T-helper 17 cell (primary cell): Measurements from ENCODE around the gene ADARB2. TPM values are rescaled to one million over a fixed set of nuclear protein-coding genes. Genes with fewer than 3 reads are reported as not detected.

Source experiments
- ATAC-seq: fragments of 150-1000 bp; cut with Tn5 transposase; 2 replicates; pipeline ENCODE4 v1.10.0; 2021; ENCODE audit warnings: mild to moderate bottlenecking, moderate library complexity
- DNase-seq, 3 donors: peaks; one replicate each; pipeline versions ENCODE4 v3.0.0 to v3.0.0-alpha.2; 2020 to 2021
- H3K9me3 ChIP-seq: one replicate; pipeline ENCODE4 v1.7.0; 2013; ENCODE audit warnings: low read length, mild to moderate bottlenecking; ENCODE audit not compliant: control insufficient read depth, poor library complexity, severe bottlenecking
- H3K27ac Mint-ChIP-seq: one replicate; pipeline ENCODE4 v1.8.0; 2022; ENCODE audit warnings: mild to moderate bottlenecking, moderate library complexity, mixed read lengths
- H3K27me3 Mint-ChIP-seq: one replicate; pipeline ENCODE4 v1.8.0; 2022; ENCODE audit warnings: mixed read lengths
- H3K36me3 Mint-ChIP-seq: one replicate; pipeline ENCODE4 v1.8.0; 2022; ENCODE audit warnings: low read depth, mixed read lengths
- H3K4me1 Mint-ChIP-seq: one replicate; pipeline ENCODE4 v1.8.0; 2022; ENCODE audit warnings: mild to moderate bottlenecking, mixed read lengths
- H3K4me3 Mint-ChIP-seq: one replicate; pipeline ENCODE4 v1.8.0; 2022; ENCODE audit warnings: mild to moderate bottlenecking, moderate library complexity, mixed read lengths
- total RNA-seq, 4 donors: library from RNA in 2 of 4; stranded (reverse) in 2 of 4; gene quantifications; one replicate each; pipeline ENCODE4 v1.2.3 and lab custom pipeline; 2022 to 2026

The ADARB2 gene
- total RNA-seq, 2 donors from 2014 or later: 0.18 TPM; not detected in 1

- ATAC-seq (no peak), DNase-seq (no peak)
- Mint-ChIP-seq H3K27me3 (peaks cover 10% of the 10 kb centered on the region), H3K4me3 (no peak overlapping the region), H3K4me1 (peaks cover 2% of the 10 kb centered on the region), H3K27ac (no peak overlapping the region), H3K36me3 (no peaks in the 10 kb centered on the region)
- no peaks in the 10 kb centered on the region for H3K9me3 ChIP-seq
Measured at GRCh38 chr10:1536341-1536740, 201.0 kb downstream of the ADARB2 start.

DNA sequence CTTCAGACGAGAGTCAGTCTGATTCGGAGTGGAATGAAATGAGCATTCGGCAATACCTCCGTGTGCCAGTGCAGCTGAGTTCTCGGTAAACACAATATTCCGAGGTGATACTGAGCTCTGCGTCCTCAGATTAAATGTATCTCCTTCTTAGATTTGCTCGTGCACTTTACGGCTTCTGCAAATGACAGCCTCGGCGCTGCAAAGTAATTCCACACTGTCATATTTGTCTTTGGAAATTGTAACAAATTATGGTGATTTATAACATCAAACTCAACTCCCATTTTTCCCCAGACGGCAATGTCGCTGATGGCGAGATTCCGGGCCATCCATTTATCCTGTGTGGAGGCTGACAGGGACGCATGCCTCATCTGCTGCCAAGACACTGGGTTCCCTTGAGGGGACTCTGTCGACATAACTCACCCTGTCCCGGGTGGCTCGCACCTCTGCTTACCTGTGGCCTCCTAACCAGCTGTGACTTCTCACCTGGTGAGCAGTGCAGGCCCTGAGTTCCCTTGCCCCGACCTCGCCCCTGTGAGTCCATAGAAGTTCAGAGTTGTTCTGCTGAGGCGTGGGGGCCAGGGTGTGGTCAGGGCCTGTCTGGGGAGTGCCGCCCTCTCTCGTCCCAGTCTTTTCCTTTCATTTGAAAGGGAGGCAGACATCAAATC is 201.9 kb downstream of the ADARB2 start:
- ATAC-seq: no peak
- H3K36me3 Mint-ChIP-seq: no peaks in the 10 kb centered on the region
- no peaks in the 10 kb centered on the region for H3K9me3 ChIP-seq
- DNase-seq: no peak
- H3K27me3 Mint-ChIP-seq: peaks cover 19% of the 10 kb centered on the region
- H3K4me1 Mint-ChIP-seq: peaks cover 2% of the 10 kb centered on the region
- H3K27ac Mint-ChIP-seq: no peak overlapping the region
- H3K4me3 Mint-ChIP-seq: no peak overlapping the region

- H3K4me1 Mint-ChIP-seq: peaks cover 2% of the 10 kb centered on the region
- DNase-seq (no peak), ATAC-seq (no peak)
- H3K9me3 ChIP-seq: no peaks in the 10 kb centered on the region
- H3K4me3 Mint-ChIP-seq: no peak overlapping the region
- peaks cover 25% of the 10 kb centered on the region for H3K27me3 Mint-ChIP-seq
- no peak overlapping the region for H3K27ac Mint-ChIP-seq
- no peaks in the 10 kb centered on the region for H3K36me3 Mint-ChIP-seq
Measured at GRCh38 chr10:1534820-1535219, 202.5 kb downstream of the ADARB2 start.

- Mint-ChIP-seq H3K4me1 (peaks cover 2% of the 10 kb centered on the region), H3K36me3 (no peaks in the 10 kb centered on the region), H3K4me3 (no peak overlapping the region), H3K27ac (no peak overlapping the region), H3K27me3 (peaks cover 28% of the 10 kb centered on the region)
- no peaks in the 10 kb centered on the region for H3K9me3 ChIP-seq
- DNase-seq: no peak
- no peak for ATAC-seq
Measured at GRCh38 chr10:1532636-1533035, 204.7 kb downstream of the ADARB2 start.

GRCh38 chr10:1531883-1532597 is 205.3 kb downstream of the ADARB2 start:
- DNase-seq (no peak), ATAC-seq (no peak)
- Mint-ChIP-seq H3K36me3 (no peaks in the 10 kb centered on the region), H3K27ac (no peak overlapping the region), H3K4me1 (peaks cover 2% of the 10 kb centered on the region), H3K4me3 (no peak overlapping the region), H3K27me3 (peaks cover 34% of the 10 kb centered on the region)
- no peaks in the 10 kb centered on the region for H3K9me3 ChIP-seq

DNA sequence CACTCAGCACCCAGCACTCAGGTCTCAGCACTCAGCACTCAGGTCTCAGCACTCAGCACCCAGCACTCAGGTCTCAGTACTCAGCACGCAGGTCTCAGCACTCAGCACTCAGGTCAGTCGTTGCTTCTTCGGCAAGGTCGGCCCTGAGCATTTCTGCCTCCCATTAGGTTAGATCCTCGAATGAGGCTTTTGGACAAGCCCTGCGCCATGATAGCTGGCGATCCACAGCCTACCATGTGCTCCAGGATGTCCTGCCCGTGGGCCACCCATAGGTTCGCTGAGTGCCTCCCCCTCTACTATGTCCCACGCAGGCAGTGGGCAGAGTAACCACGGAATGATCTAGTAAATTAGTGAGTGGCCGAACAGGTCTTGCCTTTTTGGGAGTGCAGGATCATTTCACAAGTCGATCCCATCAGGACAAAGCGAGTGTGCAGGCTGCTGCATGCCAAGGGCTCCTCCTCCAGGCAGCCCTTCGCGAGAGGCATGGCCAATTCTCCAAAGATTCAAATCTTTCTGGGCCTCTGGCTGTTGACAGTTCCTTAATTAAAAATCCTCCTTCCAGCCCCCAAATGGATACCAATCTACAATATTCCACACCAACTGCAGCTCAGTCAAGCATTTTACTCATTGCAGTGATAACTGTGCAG is 206.3 kb downstream of the ADARB2 start:
- peaks cover 34% of the 10 kb centered on the region for H3K27me3 Mint-ChIP-seq
- ATAC-seq: no peak
- no peaks in the 10 kb centered on the region for H3K9me3 ChIP-seq
- no peak overlapping the region for H3K4me3 Mint-ChIP-seq
- peaks cover 2% of the 10 kb centered on the region for H3K4me1 Mint-ChIP-seq
- no peaks in the 10 kb centered on the region for H3K36me3 Mint-ChIP-seq
- no peak overlapping the region for H3K27ac Mint-ChIP-seq
- no peak for DNase-seq

GRCh38 chr10:1529806-1530413 is 207.4 kb downstream of the ADARB2 start:
- no peaks in the 10 kb centered on the region for H3K9me3 ChIP-seq
- no peak for ATAC-seq
- no peak overlapping the region for H3K27ac Mint-ChIP-seq
- no peak for DNase-seq
- no peaks in the 10 kb centered on the region for H3K36me3 Mint-ChIP-seq
- H3K4me3 Mint-ChIP-seq: no peak overlapping the region
- peaks cover 34% of the 10 kb centered on the region for H3K27me3 Mint-ChIP-seq
- H3K4me1 Mint-ChIP-seq: peaks cover 2% of the 10 kb centered on the region

DNA sequence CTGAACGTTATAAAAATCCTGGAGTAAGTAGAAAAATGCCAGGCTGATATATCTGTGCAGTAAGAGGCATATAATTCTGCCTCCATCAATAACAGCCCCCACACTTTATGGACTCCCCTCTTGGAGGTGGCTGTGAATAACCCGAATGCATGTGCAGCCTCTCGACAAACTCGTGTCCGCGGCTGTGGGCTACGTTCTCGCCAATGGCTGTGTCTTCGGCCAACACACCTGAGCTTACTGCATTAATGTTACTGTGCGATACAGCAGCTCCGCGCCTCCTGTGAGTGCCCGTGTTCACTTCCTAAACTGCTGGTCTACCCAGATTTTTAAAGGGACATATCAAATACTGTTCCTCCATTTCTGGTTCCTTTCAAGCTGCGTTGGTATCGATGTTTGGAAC is 209.4 kb downstream of the ADARB2 start:
- Mint-ChIP-seq H3K27me3 (peaks cover 39% of the 10 kb centered on the region), H3K36me3 (no peaks in the 10 kb centered on the region), H3K4me3 (no peak overlapping the region), H3K4me1 (peaks cover 2% of the 10 kb centered on the region), H3K27ac (no peak overlapping the region)
- ATAC-seq (no peak), DNase-seq (no peak)
- H3K9me3 ChIP-seq: no peaks in the 10 kb centered on the region

GRCh38 chr10:1526436-1527055 is 210.8 kb downstream of the ADARB2 start:
- Mint-ChIP-seq H3K36me3 (no peaks in the 10 kb centered on the region), H3K27me3 (peaks cover 43% of the 10 kb centered on the region), H3K27ac (no peak overlapping the region), H3K4me3 (no peak overlapping the region), H3K4me1 (no peaks in the 10 kb centered on the region)
- DNase-seq (no peak), ATAC-seq (no peak)
- H3K9me3 ChIP-seq: no peaks in the 10 kb centered on the region

GRCh38 chr10:1525354-1526162 is 211.8 kb downstream of the ADARB2 start:
- peaks cover 37% of the 10 kb centered on the region for H3K27me3 Mint-ChIP-seq
- no peak overlapping the region for H3K27ac Mint-ChIP-seq
- H3K4me1 Mint-ChIP-seq: no peaks in the 10 kb centered on the region
- no peak overlapping the region for H3K4me3 Mint-ChIP-seq
- ATAC-seq: no peak
- H3K9me3 ChIP-seq: no peaks in the 10 kb centered on the region
- no peaks in the 10 kb centered on the region for H3K36me3 Mint-ChIP-seq
- no peak for DNase-seq

GRCh38 chr10:1524540-1524939 is 212.8 kb downstream of the ADARB2 start:
- H3K4me3 Mint-ChIP-seq: no peak overlapping the region
- H3K4me1 Mint-ChIP-seq: no peaks in the 10 kb centered on the region
- ATAC-seq (no peak), DNase-seq (no peak)
- no peaks in the 10 kb centered on the region for H3K9me3 ChIP-seq
- no peak overlapping the region for H3K27ac Mint-ChIP-seq
- no peaks in the 10 kb centered on the region for H3K36me3 Mint-ChIP-seq
- H3K27me3 Mint-ChIP-seq: peaks cover 27% of the 10 kb centered on the region

DNA sequence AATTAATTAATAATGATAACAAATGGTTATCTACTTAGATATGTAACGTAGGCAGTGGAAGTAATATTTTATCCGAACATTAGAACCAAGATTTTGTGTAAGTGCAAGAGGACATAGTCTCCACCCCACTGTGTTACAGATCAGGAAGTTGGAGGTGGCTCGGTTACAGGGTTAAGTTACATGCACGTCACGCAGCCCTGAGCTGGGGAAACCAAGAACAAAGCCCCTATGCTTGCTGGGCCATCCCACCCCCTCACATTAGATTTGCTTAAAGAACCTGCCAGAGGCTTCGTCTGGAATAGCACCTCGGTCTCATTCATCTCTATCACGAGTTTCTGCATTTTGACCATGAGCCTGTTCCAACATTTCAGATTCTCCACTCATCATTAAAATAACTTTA is 214.1 kb downstream of the ADARB2 start:
- ATAC-seq (no peak), DNase-seq (no peak)
- H3K4me3 Mint-ChIP-seq: no peak overlapping the region
- no peak overlapping the region for H3K27ac Mint-ChIP-seq
- H3K36me3 Mint-ChIP-seq: no peaks in the 10 kb centered on the region
- H3K4me1 Mint-ChIP-seq: no peaks in the 10 kb centered on the region
- H3K9me3 ChIP-seq: no peaks in the 10 kb centered on the region
- H3K27me3 Mint-ChIP-seq: peaks cover 26% of the 10 kb centered on the region
